ENCODE measurements around the gene UCN.

The UCN gene

GRCh38 chr2:27294928-27295327, 13.3 kb downstream of the UCN start:
- no peak overlapping the region for H3K4me3 ChIP-seq (ENCODE audit: low read length, poor library complexity, severe bottlenecking)
- no peaks in the 10 kb centered on the region for H3K79me2 ChIP-seq (ENCODE audit: insufficient read depth, low read length)
- H3F3A ChIP-seq (ENCODE audit: low read depth) = no peaks in the 10 kb centered on the region
- no peak overlapping the region for H3K4me2 ChIP-seq (ENCODE audit: low read depth, low read length, poor library complexity, severe bottlenecking)
- H2AFZ ChIP-seq (ENCODE audit: low read length) = no peak overlapping the region
- no peaks in the 10 kb centered on the region for H3K9me3 ChIP-seq (ENCODE audit: insufficient read depth, low read depth, low read length)
- no peaks in the 10 kb centered on the region for H3K36me3 ChIP-seq (ENCODE audit: insufficient read depth, low read length)
- no peaks in the 10 kb centered on the region for H3K9me2 ChIP-seq (replicated peaks; ENCODE audit: low read depth, low read length)
- H3K9ac ChIP-seq (ENCODE audit: low read depth, low read length, poor library complexity, severe bottlenecking) = no peak overlapping the region
- no peaks in the 10 kb centered on the region for H3K4me1 ChIP-seq (ENCODE audit: insufficient read depth, low read length, poor library complexity, severe bottlenecking)
- TF ChIP-seq CTCF (conservative IDR thresholded peaks at IDR 0.05; ENCODE audit: low read length) = no peak
- no peak for TF ChIP-seq EZH2phosphoT487 (IDR thresholded peaks at IDR 0.05; ENCODE audit: borderline replicate concordance)
- no peaks in the 10 kb centered on the region for H3K27me3 ChIP-seq (ENCODE audit: insufficient read depth, low read length, poor library complexity, severe bottlenecking)
- H4K20me1 ChIP-seq (ENCODE audit: insufficient read depth, low read length, poor library complexity, severe bottlenecking) = no peaks in the 10 kb centered on the region

- Histone ChIP-seq H3K9me2 (replicated peaks; ENCODE audit: low read depth, low read length) (no peaks in the 10 kb centered on the region), H3K4me2 (ENCODE audit: low read depth, low read length, poor library complexity, severe bottlenecking) (no peak overlapping the region), H3K9ac (ENCODE audit: low read depth, low read length, poor library complexity, severe bottlenecking) (no peak overlapping the region), H3K4me3 (ENCODE audit: low read length, poor library complexity, severe bottlenecking) (no peak overlapping the region), H4K20me1 (ENCODE audit: insufficient read depth, low read length, poor library complexity, severe bottlenecking) (no peaks in the 10 kb centered on the region), H3F3A (ENCODE audit: low read depth) (no peaks in the 10 kb centered on the region), H3K36me3 (ENCODE audit: insufficient read depth, low read length) (no peaks in the 10 kb centered on the region), H3K27me3 (ENCODE audit: insufficient read depth, low read length, poor library complexity, severe bottlenecking) (no peaks in the 10 kb centered on the region), H3K9me3 (ENCODE audit: insufficient read depth, low read depth, low read length) (no peaks in the 10 kb centered on the region), H3K4me1 (ENCODE audit: insufficient read depth, low read length, poor library complexity, severe bottlenecking) (no peaks in the 10 kb centered on the region), H3K79me2 (ENCODE audit: insufficient read depth, low read length) (no peaks in the 10 kb centered on the region), H2AFZ (ENCODE audit: low read length) (no peak overlapping the region)
- TF ChIP-seq CTCF (conservative IDR thresholded peaks at IDR 0.05; ENCODE audit: low read length) (peak; percentile 45), EZH2phosphoT487 (IDR thresholded peaks at IDR 0.05; ENCODE audit: borderline replicate concordance) (no peak)
Measured at GRCh38 chr2:27291865-27292264, 16.4 kb downstream of the UCN start.

GRCh38 chr2:27290549-27290948, 17.7 kb downstream of the UCN start:
- H3K36me3 ChIP-seq (ENCODE audit: insufficient read depth, low read length) = no peaks in the 10 kb centered on the region
- H3K4me1 ChIP-seq (ENCODE audit: insufficient read depth, low read length, poor library complexity, severe bottlenecking) = no peaks in the 10 kb centered on the region
- no peaks in the 10 kb centered on the region for H3K79me2 ChIP-seq (ENCODE audit: insufficient read depth, low read length)
- H3F3A ChIP-seq (ENCODE audit: low read depth) = no peaks in the 10 kb centered on the region
- no peak overlapping the region for H3K4me2 ChIP-seq (ENCODE audit: low read depth, low read length, poor library complexity, severe bottlenecking)
- H3K9me2 ChIP-seq (replicated peaks; ENCODE audit: low read depth, low read length) = no peaks in the 10 kb centered on the region
- no peaks in the 10 kb centered on the region for H4K20me1 ChIP-seq (ENCODE audit: insufficient read depth, low read length, poor library complexity, severe bottlenecking)
- no peaks in the 10 kb centered on the region for H3K27me3 ChIP-seq (ENCODE audit: insufficient read depth, low read length, poor library complexity, severe bottlenecking)
- no peak for TF ChIP-seq CTCF (conservative IDR thresholded peaks at IDR 0.05; ENCODE audit: low read length)
- TF ChIP-seq EZH2phosphoT487 (IDR thresholded peaks at IDR 0.05; ENCODE audit: borderline replicate concordance) = no peak
- H3K9me3 ChIP-seq (ENCODE audit: insufficient read depth, low read depth, low read length) = no peaks in the 10 kb centered on the region
- no peak overlapping the region for H3K9ac ChIP-seq (ENCODE audit: low read depth, low read length, poor library complexity, severe bottlenecking)
- H3K4me3 ChIP-seq (ENCODE audit: low read length, poor library complexity, severe bottlenecking) = no peak overlapping the region
- no peak overlapping the region for H2AFZ ChIP-seq (ENCODE audit: low read length)
